Esophagus squamous epithelium (tissue), 5 donors: ENCODE measurements around the gene ING3. TPM values are rescaled to one million over a fixed set of nuclear protein-coding genes. Genes with fewer than 3 reads are reported as not detected.

ENCODE experiments used
- DNase-seq: peaks from one replicate; lab custom pipeline; 2025; lab: John Stamatoyannopoulos, UW
- H3K27ac ChIP-seq, 4 donors: fragments of 200-600 bp; sonication (generic); one replicate each; pipeline ENCODE4 v1.5.1; 2016 to 2019; ENCODE audit warnings: mild to moderate bottlenecking in 1 of 4
- H3K27me3 ChIP-seq, 4 donors: fragments of 200-600 bp; sonication (generic); 1 replicate in 3 of 4; 2 replicates in 1 of 4; pipeline versions ENCODE4 v1.5.1 to v1.6.0; 2017 to 2021; ENCODE audit warnings: antibody characterized with exemption in 1 of 4
- H3K36me3 ChIP-seq, 3 donors: fragments of 200-600 bp; sonication (generic); one replicate each; pipeline ENCODE4 v1.5.1; 2016 to 2019
- H3K4me1 ChIP-seq, 3 donors: fragments of 200-600 bp; sonication (generic); one replicate each; pipeline ENCODE4 v1.5.1; 2017 to 2019
- H3K4me3 ChIP-seq, 4 donors: fragments of 200-600 bp; sonication (generic); 1 replicate in 3 of 4; 2 replicates in 1 of 4; pipeline ENCODE4 v1.5.1; 2016 to 2019; ENCODE audit warnings: mild to moderate bottlenecking in 2 of 4, moderate library complexity in 1 of 4
- H3K9me3 ChIP-seq, 3 donors: fragments of 200-600 bp; sonication (generic); one replicate each; pipeline ENCODE4 v1.5.1; 2016 to 2019
- CTCF ChIP-seq, 6 experiments: fragments of 450-650 bp in 4 of 6; fragments of 200-600 bp in 2 of 6; sonication (generic) in 2 of 6; IDR thresholded peaks; one replicate each; pipeline ENCODE4 v1.5.1; 2016 to 2019; ENCODE audit warnings: antibody characterized with exemption in 6 of 6, mild to moderate bottlenecking in 4 of 6, moderate library complexity in 4 of 6
- POLR2A ChIP-seq, 4 donors: fragments of 450-650 bp; IDR thresholded peaks; one replicate each; pipeline ENCODE4 v1.6.1; 2017; ENCODE audit warnings: antibody characterized with exemption in 4 of 4, mild to moderate bottlenecking in 4 of 4, moderate library complexity in 3 of 4
- WGBS, 2 donors: methylation state at CpG; one replicate each; pipeline ENCODE4 v1.1.5; 2018; 5-methylcytosine and 5-hydroxymethylcytosine counted together
- intact Hi-C: fragments of 100-400 bp; cut with DNase I; formaldehyde crosslinking; loops from one replicate; pipeline ENCODE4 v1.15.0; 2022
- total RNA-seq, 4 donors: library from RNA; depleted of rRNA; stranded (reverse); fragments of >200 nt; gene quantifications; one replicate each; pipeline ENCODE4 v1.1.0, GENCODE V29; 2016
- donor health status: DM: yes; HTN: yes; CAD: no.

Gene ING3
- total RNA-seq, 4 donors from 2014 or later: 12.5 to 15.8 (median 14.4) TPM

GRCh38 chr7:120998520-120998919 lies 47.9 kb downstream of the ING3 start:
- Histone ChIP-seq H3K36me3 (no peaks in the 10 kb centered on the region), H3K4me1 (peaks cover 0 to 20% (median 0%) of the 10 kb centered on the region in 3 donors), H3K27me3 (no peaks in the 10 kb centered on the region), H3K4me3 (no peak overlapping the region), H3K9me3 (no peaks in the 10 kb centered on the region), H3K27ac (peak overlapping the region in 2 of 4 donors; percentile 16 to 43)
- TF ChIP-seq POLR2A (IDR thresholded peaks at IDR 0.05): no peak
- TF ChIP-seq CTCF (IDR thresholded peaks at IDR 0.05): no peak
- intact Hi-C loops: no loop called here
- 50 to 61% methylated on average over 1 of the region's 1 CpG for WGBS, 2 donors
- DNase-seq: no peak

- no peak for TF ChIP-seq CTCF (IDR thresholded peaks at IDR 0.05)
- no peak for TF ChIP-seq POLR2A (IDR thresholded peaks at IDR 0.05)
- Histone ChIP-seq H3K27me3 (peaks cover 0 to 4% (median 0%) of the 10 kb centered on the region in 4 donors), H3K9me3 (no peaks in the 10 kb centered on the region), H3K36me3 (no peaks in the 10 kb centered on the region), H3K4me1 (peaks cover 0 to 16% (median 0%) of the 10 kb centered on the region in 3 donors), H3K4me3 (no peak overlapping the region), H3K27ac (peak overlapping the region in 3 of 4 donors; percentile 16 to 56 (median 47))
- intact Hi-C loops: no loop called here
- DNase-seq: no peak
- 54 to 68% methylated on average over 2 of the region's 2 CpGs for WGBS, 2 donors
These were observed 48.5 kb downstream of the ING3 start for GRCh38 chr7:120998996-120999565.

GRCh38 chr7:121000081-121000983 lies 49.8 kb downstream of the ING3 start:
- no peaks in the 10 kb centered on the region for H3K9me3 ChIP-seq
- DNase-seq: no peak
- peak overlapping the region in 1 of 4 donors; percentile 15 for H3K4me3 ChIP-seq
- WGBS, 2 donors: 58 to 64% methylated on average over 9 of the region's 9 CpGs
- H3K36me3 ChIP-seq: no peaks in the 10 kb centered on the region
- intact Hi-C loops: no loop called here
- TF ChIP-seq CTCF (IDR thresholded peaks at IDR 0.05) (no peak), POLR2A (IDR thresholded peaks at IDR 0.05) (no peak)
- H3K27me3 ChIP-seq: peaks cover 0 to 5% (median 0%) of the 10 kb centered on the region in 4 donors
- H3K4me1 ChIP-seq: peaks cover 0 to 16% (median 0%) of the 10 kb centered on the region in 3 donors
- H3K27ac ChIP-seq: peak overlapping the region in 3 of 4 donors; percentile 45 to 56 (median 47)

- intact Hi-C loops: no loop called here
- Histone ChIP-seq H3K4me1 (peaks cover 0 to 10% (median 0%) of the 10 kb centered on the region in 3 donors), H3K36me3 (no peaks in the 10 kb centered on the region), H3K27ac (peak overlapping the region in 2 of 4 donors; percentile 38 to 56), H3K9me3 (no peaks in the 10 kb centered on the region), H3K27me3 (peaks cover 0 to 5% (median 0%) of the 10 kb centered on the region in 4 donors), H3K4me3 (no peak overlapping the region)
- TF ChIP-seq CTCF (IDR thresholded peaks at IDR 0.05) (no peak), POLR2A (IDR thresholded peaks at IDR 0.05) (no peak)
- no peak for DNase-seq
- 58 to 66% methylated on average over 3 of the region's 3 CpGs for WGBS, 2 donors
These were observed 50.8 kb downstream of the ING3 start for GRCh38 chr7:121001234-121001906.
